Measurements from ENCODE around the gene FAAP20.
A peak's percentile ranks its signal among the peaks of the same experiment; 100 is the strongest.

The FAAP20 gene

GRCh38 chr1:2194319-2194897 lies at the start of gene FAAP20:
Gene FAAP20 (minus strand): TSS chr1:2194772. CDS start chr1:2194749, 23 bp downstream.
- DNase-seq: no peak

GRCh38 chr1:2242814-2243725 lies 48.5 kb upstream of the FAAP20 start:
- DNase-seq: no peak

- DNase-seq: no peak
Measured at GRCh38 chr1:2241820-2242219, 47.2 kb upstream of the FAAP20 start.

- no peak for DNase-seq
Measured at GRCh38 chr1:2240270-2241156, 45.9 kb upstream of the FAAP20 start.

- DNase-seq: no peak
Measured at GRCh38 chr1:2239384-2239985, 44.9 kb upstream of the FAAP20 start.

GRCh38 chr1:2239013-2239370 lies 44.4 kb upstream of the FAAP20 start:
- no peak for DNase-seq

- DNase-seq: no peak
Measured at GRCh38 chr1:2238361-2239012, 43.9 kb upstream of the FAAP20 start.

GRCh38 chr1:2237773-2238172 lies 43.2 kb upstream of the FAAP20 start:
- DNase-seq: no peak

- no peak for DNase-seq
Measured at GRCh38 chr1:2236695-2237677, 42.4 kb upstream of the FAAP20 start.

- no peak for DNase-seq
Measured at GRCh38 chr1:2235300-2235998, 40.9 kb upstream of the FAAP20 start.

GRCh38 chr1:2234762-2235113 lies 40.2 kb upstream of the FAAP20 start:
- no peak for DNase-seq

GRCh38 chr1:2233997-2234761 lies 39.6 kb upstream of the FAAP20 start:
- DNase-seq: no peak

- no peak for DNase-seq
Measured at GRCh38 chr1:2233468-2233867, 38.9 kb upstream of the FAAP20 start.

- DNase-seq: peak; percentile 27
Measured at GRCh38 chr1:2232916-2233438, 38.4 kb upstream of the FAAP20 start.

GRCh38 chr1:2232255-2232915 lies 37.8 kb upstream of the FAAP20 start:
- DNase-seq: no peak

- DNase-seq: no peak
Measured at GRCh38 chr1:2231532-2232254, 37.1 kb upstream of the FAAP20 start.

- no peak for DNase-seq
Measured at GRCh38 chr1:2230781-2231531, 36.4 kb upstream of the FAAP20 start.

Data from NCI-H446 treated with DMSO at 0.1 percent for 48 hours (cell line).